A673 (cell line): ENCODE measurements around the gene MAGI3. TPM values are rescaled to one million over a fixed set of nuclear protein-coding genes. Genes with fewer than 3 reads are reported as not detected.
A peak's percentile ranks its signal among the peaks of the same experiment; 100 is the strongest.

ENCODE experiments used
- BruUV-seq: library from RNA; stranded (reverse); fragments of 400-500 nt; replicated peaks from 2 replicates; lab custom pipeline; 2021; lab: Mats Ljungman, UMichigan
- CTCF ChIA-PET: fragments of 300-600 bp; sonication (Branson Sonifier 250); formaldehyde crosslinking; loops from one replicate; lab custom pipeline; 2022; ENCODE audit warnings: antibody characterized with exemption; lab: Charles Lee
- POLR2A ChIA-PET: fragments of 300-600 bp; sonication (Branson Sonifier 250); formaldehyde crosslinking; loops from one replicate; lab custom pipeline; 2022; ENCODE audit warnings: antibody characterized with exemption; ENCODE audit not compliant: low non-redundant PET; lab: Charles Lee
- DNase-seq: peaks from one replicate; pipeline ENCODE4 v3.0.0-alpha.2; 2015; ENCODE audit warnings: low spot score
- H3K27ac ChIP-seq: fragments of 200-600 bp; sonication (generic); 2 replicates; pipeline ENCODE4 v1.5.1; 2016; ENCODE audit warnings: mixed run types, low read depth, mild to moderate bottlenecking, mixed read lengths, antibody characterized with exemption, low read length; ENCODE audit not compliant: poor library complexity, severe bottlenecking
- H3K27me3 ChIP-seq: fragments of 200-600 bp; sonication (generic); replicated peaks from 2 replicates; pipeline ENCODE4 v1.6.1; 2017; ENCODE audit warnings: mixed run types, low read depth, mild to moderate bottlenecking, mixed read lengths, antibody characterized with exemption, low read length; ENCODE audit not compliant: insufficient read depth, poor library complexity
- H3K36me3 ChIP-seq: fragments of 200-600 bp; sonication (generic); 2 replicates; pipeline ENCODE4 v1.6.1; 2016; ENCODE audit warnings: mixed run types, mild to moderate bottlenecking, mixed read lengths, antibody characterized with exemption, low read length; ENCODE audit not compliant: insufficient read depth, poor library complexity, severe bottlenecking
- H3K4me1 ChIP-seq: fragments of 200-600 bp; sonication (generic); 2 replicates; pipeline ENCODE4 v1.6.1; 2017; ENCODE audit warnings: mixed run types, mild to moderate bottlenecking, mixed read lengths, antibody characterized with exemption, low read length; ENCODE audit not compliant: insufficient read depth, poor library complexity, severe bottlenecking
- H3K4me3 ChIP-seq: fragments of 200-600 bp; sonication (generic); 2 replicates; pipeline ENCODE4 v1.5.1; 2016; ENCODE audit warnings: low read depth, mixed run types, mild to moderate bottlenecking, mixed read lengths, low read length; ENCODE audit not compliant: poor library complexity, severe bottlenecking
- H3K9me3 ChIP-seq: fragments of 200-600 bp; sonication (generic); 2 replicates; pipeline ENCODE4 v1.6.1; 2016; ENCODE audit warnings: mixed run types, low read depth, mild to moderate bottlenecking, mixed read lengths, antibody characterized with exemption, low read length; ENCODE audit not compliant: poor library complexity, severe bottlenecking
- CTCF ChIP-seq: fragments of 300-800, 200-600 bp; sonication (generic); conservative IDR thresholded peaks from 2 replicates; pipeline ENCODE4 v1.5.1; 2017; ENCODE audit warnings: low read depth, mild to moderate bottlenecking, antibody characterized with exemption, low read length, moderate library complexity, mixed read lengths
- EZH2 ChIP-seq: fragments of 200-600 bp; sonication (generic); IDR thresholded peaks from 2 replicates; pipeline ENCODE4 v1.6.1; 2017; ENCODE audit warnings: borderline replicate concordance, low read depth, mild to moderate bottlenecking, mixed read lengths, antibody characterized with exemption, low read length; ENCODE audit not compliant: poor library complexity, severe bottlenecking
- intact Hi-C: fragments of 100-400 bp; cut with micrococcal nuclease; formaldehyde crosslinking; loops from one replicate; pipeline ENCODE4 v1.10.0; 2022; ENCODE audit not compliant: unreplicated experiment
- total RNA-seq: library from RNA; stranded (reverse); gene quantifications from 2 replicates; pipeline ENCODE4 v1.2.3, GENCODE V29; 2021

Gene MAGI3
- total RNA-seq, 1 experiment from 2014 or later, result 5.1 TPM

- H3K27me3 ChIP-seq, result no peaks in the 10 kb centered on the region
- BruUV-seq, result no TSS peak
- peak; percentile 16 for DNase-seq
- ChIA-PET POLR2A (no interaction called here), CTCF (no interaction called here)
- H3K27ac ChIP-seq, result no peak overlapping the region
- TF ChIP-seq CTCF (no peak), EZH2 (no peak)
- no peaks in the 10 kb centered on the region for H3K36me3 ChIP-seq
- peaks cover 24% of the 10 kb centered on the region for H3K4me1 ChIP-seq
- no peaks in the 10 kb centered on the region for H3K9me3 ChIP-seq
- H3K4me3 ChIP-seq, result no peak overlapping the region
- intact Hi-C loops, result no loop called here
These were observed 144.6 kb downstream of the MAGI3 start for GRCh38 chr1:113534875-113535274.

GRCh38 chr1:113536182-113536780 lies 146.0 kb downstream of the MAGI3 start:
- Histone ChIP-seq H3K27ac (no peak overlapping the region), H3K27me3 (no peaks in the 10 kb centered on the region), H3K36me3 (no peaks in the 10 kb centered on the region), H3K4me1 (peaks cover 22% of the 10 kb centered on the region), H3K4me3 (no peak overlapping the region), H3K9me3 (no peaks in the 10 kb centered on the region)
- intact Hi-C loops, result no loop called here
- DNase-seq, result peak; percentile 38
- BruUV-seq, result no TSS peak
- TF ChIP-seq EZH2, result no peak
- TF ChIP-seq CTCF, result no peak
- CTCF ChIA-PET, result no interaction called here
- POLR2A ChIA-PET, result no interaction called here

GRCh38 chr1:113538225-113538624 lies 147.9 kb downstream of the MAGI3 start:
- TF ChIP-seq CTCF (no peak), EZH2 (no peak)
- CTCF ChIA-PET, result no interaction called here
- Histone ChIP-seq H3K9me3 (no peaks in the 10 kb centered on the region), H3K27ac (no peak overlapping the region), H3K4me3 (no peak overlapping the region), H3K27me3 (no peaks in the 10 kb centered on the region), H3K4me1 (peaks cover 20% of the 10 kb centered on the region), H3K36me3 (no peaks in the 10 kb centered on the region)
- POLR2A ChIA-PET, result no interaction called here
- intact Hi-C loops, result no loop called here
- no peak for DNase-seq
- no TSS peak for BruUV-seq
